Astrocyte (in vitro differentiated cells and primary cell): ENCODE results near the gene PDE11A. TPM values are rescaled to one million over a fixed set of nuclear protein-coding genes. Genes with fewer than 3 reads are reported as not detected.

Source experiments
- DNase-seq: peaks from one replicate; pipeline ENCODE4 v3.0.0-alpha.2; 2010; ENCODE audit warnings: low read depth
- FAIRE-seq: peaks from 2 replicates; lab custom pipeline; 2011; peaks lifted over from hg19 to GRCh38; lab: Jason Lieb, UNC
- H2AFZ ChIP-seq: 2 replicates; pipeline ENCODE4 v1.6.0; 2012; ENCODE audit warnings: low read depth, low read length, inconsistent platforms
- H3K27ac ChIP-seq: 2 replicates; pipeline ENCODE4 v1.5.1; 2011; ENCODE audit warnings: low read depth, low read length, inconsistent platforms
- H3K27me3 ChIP-seq: 2 replicates; pipeline ENCODE4 v1.6.0; 2011; ENCODE audit warnings: low read length, inconsistent platforms; ENCODE audit not compliant: insufficient read depth
- H3K36me3 ChIP-seq: 2 replicates; pipeline ENCODE4 v1.5.1; 2011; ENCODE audit warnings: low read length, inconsistent platforms; ENCODE audit not compliant: insufficient read depth
- H3K4me1 ChIP-seq: 2 replicates; pipeline ENCODE4 v1.5.1; 2011; ENCODE audit warnings: low read length, inconsistent platforms; ENCODE audit not compliant: insufficient read depth
- H3K4me2 ChIP-seq: 2 replicates; pipeline ENCODE4 v1.6.0; 2012; ENCODE audit warnings: low read length, inconsistent platforms
- H3K4me3 ChIP-seq: 2 replicates; pipeline ENCODE4 v1.5.1; 2011; ENCODE audit warnings: low read depth, mild to moderate bottlenecking, low read length, inconsistent platforms; ENCODE audit not compliant: insufficient read depth
- H3K79me2 ChIP-seq: 2 replicates; pipeline ENCODE4 v1.6.0; 2012; ENCODE audit warnings: mild to moderate bottlenecking, low read length, inconsistent platforms; ENCODE audit not compliant: insufficient read depth
- H3K9ac ChIP-seq: 2 replicates; pipeline ENCODE4 v1.6.0; 2012; ENCODE audit warnings: mild to moderate bottlenecking, low read length, inconsistent platforms
- H3K9me3 ChIP-seq: 2 replicates; pipeline ENCODE4 v1.5.1; 2012; ENCODE audit warnings: low read depth, mild to moderate bottlenecking, low read length, inconsistent platforms; ENCODE audit not compliant: insufficient read depth
- H4K20me1 ChIP-seq: 2 replicates; pipeline ENCODE4 v1.6.0; 2012; ENCODE audit warnings: low read length, inconsistent platforms; ENCODE audit not compliant: insufficient read depth
- H3K27ac Mint-ChIP-seq: one replicate; pipeline ENCODE4 v1.8.0; 2021; ENCODE audit warnings: mild to moderate bottlenecking, mixed read lengths; ENCODE audit not compliant: unreplicated experiment
- H3K27me3 Mint-ChIP-seq: one replicate; pipeline ENCODE4 v1.8.0; 2021; ENCODE audit warnings: low read depth, mixed read lengths; ENCODE audit not compliant: unreplicated experiment
- H3K36me3 Mint-ChIP-seq: one replicate; pipeline ENCODE4 v1.8.0; 2021; ENCODE audit warnings: low read depth, mixed read lengths; ENCODE audit not compliant: unreplicated experiment
- H3K4me1 Mint-ChIP-seq: one replicate; pipeline ENCODE4 v1.8.0; 2021; ENCODE audit warnings: low read depth, mixed read lengths; ENCODE audit not compliant: unreplicated experiment
- H3K4me3 Mint-ChIP-seq: one replicate; pipeline ENCODE4 v1.8.0; 2021; ENCODE audit warnings: mild to moderate bottlenecking, moderate library complexity, mixed read lengths; ENCODE audit not compliant: unreplicated experiment
- H3K9me3 Mint-ChIP-seq: one replicate; pipeline ENCODE4 v1.8.0; 2021; ENCODE audit warnings: mild to moderate bottlenecking, mixed read lengths; ENCODE audit not compliant: unreplicated experiment
- EZH2 ChIP-seq: IDR thresholded peaks from 2 replicates; pipeline ENCODE4 v1.6.1; 2012; ENCODE audit warnings: mild to moderate bottlenecking, low read length, inconsistent platforms; ENCODE audit not compliant: insufficient read depth
- total RNA-seq: library from RNA; stranded (reverse); gene quantifications from 2 replicates; pipeline ENCODE4 v1.2.1, GENCODE V29; 2021
- TF ChIP-seq, protein P1 (sequence below): IDR thresholded peaks from 2 replicates; pipeline ENCODE4 v1.5.1; 2011; ENCODE audit warnings: low read depth, mild to moderate bottlenecking, inconsistent platforms, low read length, moderate library complexity; ENCODE audit not compliant: insufficient read depth

PDE11A gene
- total RNA-seq, 1 donor from 2014 or later: 0.45 TPM

DNA sequence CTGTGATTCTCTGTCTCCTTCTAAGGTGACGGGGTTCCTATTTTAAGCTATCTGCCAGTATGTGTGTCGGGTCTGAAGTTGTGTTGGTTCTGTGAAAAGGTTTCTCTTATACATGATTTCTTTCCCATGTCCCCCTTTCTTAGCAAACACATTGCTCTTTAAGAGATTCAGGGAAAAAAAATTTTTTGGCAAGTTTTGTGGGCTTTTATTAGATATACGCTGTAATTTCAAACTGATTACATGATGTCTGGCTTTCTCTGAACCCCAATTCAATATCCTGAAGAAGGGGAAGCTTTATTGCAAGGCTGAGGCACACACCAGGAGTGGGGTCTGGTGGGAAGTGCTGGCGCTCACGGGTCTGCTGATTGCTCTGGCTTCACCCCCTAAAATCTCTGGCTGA lies 469.4 kb downstream of the PDE11A start:
- H3K27ac ChIP-seq: no peak overlapping the region
- H4K20me1 ChIP-seq: no peaks in the 10 kb centered on the region
- FAIRE-seq (no peak), DNase-seq (no peak)
- H3K36me3 ChIP-seq: no peaks in the 10 kb centered on the region
- H3K4me1 ChIP-seq: no peaks in the 10 kb centered on the region
- H3K4me1 Mint-ChIP-seq: no peaks in the 10 kb centered on the region
- H3K79me2 ChIP-seq: no peaks in the 10 kb centered on the region
- TF ChIP-seq, protein P1, sequence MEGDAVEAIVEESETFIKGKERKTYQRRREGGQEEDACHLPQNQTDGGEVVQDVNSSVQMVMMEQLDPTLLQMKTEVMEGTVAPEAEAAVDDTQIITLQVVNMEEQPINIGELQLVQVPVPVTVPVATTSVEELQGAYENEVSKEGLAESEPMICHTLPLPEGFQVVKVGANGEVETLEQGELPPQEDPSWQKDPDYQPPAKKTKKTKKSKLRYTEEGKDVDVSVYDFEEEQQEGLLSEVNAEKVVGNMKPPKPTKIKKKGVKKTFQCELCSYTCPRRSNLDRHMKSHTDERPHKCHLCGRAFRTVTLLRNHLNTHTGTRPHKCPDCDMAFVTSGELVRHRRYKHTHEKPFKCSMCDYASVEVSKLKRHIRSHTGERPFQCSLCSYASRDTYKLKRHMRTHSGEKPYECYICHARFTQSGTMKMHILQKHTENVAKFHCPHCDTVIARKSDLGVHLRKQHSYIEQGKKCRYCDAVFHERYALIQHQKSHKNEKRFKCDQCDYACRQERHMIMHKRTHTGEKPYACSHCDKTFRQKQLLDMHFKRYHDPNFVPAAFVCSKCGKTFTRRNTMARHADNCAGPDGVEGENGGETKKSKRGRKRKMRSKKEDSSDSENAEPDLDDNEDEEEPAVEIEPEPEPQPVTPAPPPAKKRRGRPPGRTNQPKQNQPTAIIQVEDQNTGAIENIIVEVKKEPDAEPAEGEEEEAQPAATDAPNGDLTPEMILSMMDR: no peak
- no peak for TF ChIP-seq EZH2
- H3K4me3 ChIP-seq: no peak overlapping the region
- H3K27ac Mint-ChIP-seq: no peak overlapping the region
- peaks cover 3% of the 10 kb centered on the region for H3K36me3 Mint-ChIP-seq
- no peaks in the 10 kb centered on the region for H3K9me3 ChIP-seq
- H3K9me3 Mint-ChIP-seq: peaks cover 6% of the 10 kb centered on the region
- H3K4me2 ChIP-seq: no peak overlapping the region
- H3K27me3 ChIP-seq: no peaks in the 10 kb centered on the region
- H3K27me3 Mint-ChIP-seq: peaks cover 3% of the 10 kb centered on the region
- H3K4me3 Mint-ChIP-seq: no peak overlapping the region
- H2AFZ ChIP-seq: no peak overlapping the region
- no peak overlapping the region for H3K9ac ChIP-seq

DNA sequence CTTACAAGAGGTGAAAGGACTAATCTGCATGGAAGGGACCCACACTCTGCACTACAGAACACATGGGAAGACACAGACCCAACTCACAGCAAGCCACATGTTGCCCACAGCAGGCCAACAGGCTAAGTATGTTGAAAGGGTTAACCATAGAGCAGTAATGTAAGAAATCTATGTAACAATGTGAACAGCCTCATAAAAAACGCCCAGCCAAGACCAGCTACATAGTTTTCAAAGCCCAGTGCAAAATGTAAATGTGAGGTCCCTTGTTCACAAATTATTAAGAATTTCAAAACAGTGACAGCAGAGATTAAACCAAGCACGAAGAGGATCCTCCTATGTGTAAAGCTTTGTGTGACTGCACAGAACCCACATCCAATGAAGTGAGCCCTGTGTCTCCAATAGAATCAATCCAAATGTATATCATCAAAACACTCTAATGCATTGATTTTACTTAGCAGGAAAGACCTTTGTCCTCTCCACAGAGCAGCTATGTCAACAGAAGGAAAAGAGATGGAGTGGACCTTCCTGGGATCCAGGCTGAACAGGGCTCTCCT lies 469.9 kb downstream of the PDE11A start:
- no peak for FAIRE-seq

GRCh38 chr2:177600917-177601316 lies 471.7 kb downstream of the PDE11A start:
- no peak for TF ChIP-seq EZH2

More for the DNA sequence above, 469.9 kb downstream of the PDE11A start:
- Histone ChIP-seq H3K9ac (no peak overlapping the region), H3K4me1 (no peaks in the 10 kb centered on the region), H3K79me2 (no peaks in the 10 kb centered on the region), H3K4me3 (no peak overlapping the region), H4K20me1 (no peaks in the 10 kb centered on the region), H3K27ac (no peak overlapping the region), H2AFZ (no peak overlapping the region), H3K4me2 (no peak overlapping the region), H3K27me3 (no peaks in the 10 kb centered on the region), H3K36me3 (no peaks in the 10 kb centered on the region), H3K9me3 (no peaks in the 10 kb centered on the region)
- peaks cover 4% of the 10 kb centered on the region for H3K27me3 Mint-ChIP-seq
- TF ChIP-seq, protein P1: no peak
- TF ChIP-seq EZH2: no peak
- H3K27ac Mint-ChIP-seq: no peak overlapping the region
- DNase-seq: no peak
- H3K4me3 Mint-ChIP-seq: no peak overlapping the region
- peaks cover 1% of the 10 kb centered on the region for H3K36me3 Mint-ChIP-seq
- no peaks in the 10 kb centered on the region for H3K4me1 Mint-ChIP-seq
- peaks cover 5% of the 10 kb centered on the region for H3K9me3 Mint-ChIP-seq

More at GRCh38 chr2:177600917-177601316, 471.7 kb downstream of the PDE11A start:
- no peaks in the 10 kb centered on the region for H4K20me1 ChIP-seq
- no peak for FAIRE-seq
- no peaks in the 10 kb centered on the region for H3K9me3 Mint-ChIP-seq
- no peak overlapping the region for H3K4me2 ChIP-seq
- H3K4me1 ChIP-seq: no peaks in the 10 kb centered on the region
- no peaks in the 10 kb centered on the region for H3K79me2 ChIP-seq
- H3K36me3 ChIP-seq: no peaks in the 10 kb centered on the region
- no peak overlapping the region for H3K4me3 Mint-ChIP-seq
- H3K9ac ChIP-seq: no peak overlapping the region
- H3K36me3 Mint-ChIP-seq: no peaks in the 10 kb centered on the region
- no peak overlapping the region for H3K4me3 ChIP-seq
- DNase-seq: no peak
- no peak overlapping the region for H2AFZ ChIP-seq
- H3K27ac Mint-ChIP-seq: no peak overlapping the region
- H3K9me3 ChIP-seq: no peaks in the 10 kb centered on the region
- H3K27me3 Mint-ChIP-seq: peaks cover 4% of the 10 kb centered on the region
- no peaks in the 10 kb centered on the region for H3K27me3 ChIP-seq
- no peaks in the 10 kb centered on the region for H3K4me1 Mint-ChIP-seq
- H3K27ac ChIP-seq: no peak overlapping the region
